Panc1 (cell line): ENCODE measurements around the gene TFAM. TPM values are rescaled to one million over a fixed set of nuclear protein-coding genes. Genes with fewer than 3 reads are reported as not detected.
A peak's percentile ranks its signal among the peaks of the same experiment; 100 is the strongest.

Experiments used
- ATAC-seq: fragments of 200-7000 bp; cut with Tn5 transposase; 2 replicates; pipeline ENCODE4 v1.9.1; 2020; ENCODE audit warnings: mild to moderate bottlenecking, moderate library complexity
- BruUV-seq: library from RNA; stranded (reverse); fragments of 400-500 nt; replicated peaks from 2 replicates; lab custom pipeline; 2021; lab: Mats Ljungman, UMichigan
- CTCF ChIA-PET: fragments of 300-600 bp; sonication (Branson Sonifier 250); formaldehyde crosslinking; loops from one replicate; lab custom pipeline; 2022; ENCODE audit warnings: antibody characterized with exemption; lab: Charles Lee
- POLR2A ChIA-PET: fragments of 300-600 bp; sonication (Branson Sonifier 250); formaldehyde crosslinking; loops from one replicate; lab custom pipeline; 2022; ENCODE audit warnings: antibody characterized with exemption; lab: Charles Lee
- DNase-seq: peaks from one replicate; pipeline ENCODE4 v3.0.0-alpha.2; 2010; ENCODE audit warnings: low read depth, low spot score
- H3K27ac ChIP-seq: 2 replicates; pipeline ENCODE4 v1.5.1; 2011; ENCODE audit warnings: mild to moderate bottlenecking, low read length, inconsistent platforms
- H3K27me3 ChIP-seq: fragments of 200-500 bp; sonication (Bioruptor generic); 2 replicates; pipeline ENCODE4 v1.6.0; 2014; ENCODE audit warnings: low read length, inconsistent platforms; ENCODE audit not compliant: control insufficient read depth, insufficient read depth
- H3K36me3 ChIP-seq: fragments of 200-500 bp; sonication (Bioruptor generic); 2 replicates; pipeline ENCODE4 v1.5.1; 2014; ENCODE audit warnings: inconsistent platforms, mild to moderate bottlenecking, low read length, moderate library complexity; ENCODE audit not compliant: control insufficient read depth, insufficient read depth
- H3K4me1 ChIP-seq: 2 replicates; pipeline ENCODE4 v1.5.1; 2011; ENCODE audit warnings: inconsistent platforms, mild to moderate bottlenecking, low read length, moderate library complexity; ENCODE audit not compliant: control insufficient read depth, insufficient read depth
- H3K4me3 ChIP-seq, 2 experiments: 2 replicates each; pipeline ENCODE4 v1.5.1; 2011 to 2012; ENCODE audit warnings: low read depth in 2 of 2, low read length in 2 of 2, mild to moderate bottlenecking in 2 of 2, inconsistent platforms in 1 of 2, moderate library complexity in 1 of 2
- H3K9me3 ChIP-seq: fragments of 200-500 bp; sonication (Bioruptor generic); 2 replicates; pipeline ENCODE4 v1.5.1; 2014; ENCODE audit warnings: low read depth, mild to moderate bottlenecking, inconsistent platforms, low read length, moderate library complexity; ENCODE audit not compliant: control insufficient read depth, insufficient read depth
- CTCF ChIP-seq: fragments of 450-650 bp; IDR thresholded peaks from 2 replicates; pipeline ENCODE4 v1.5.1; 2017; ENCODE audit warnings: mild to moderate bottlenecking
- POLR2AphosphoS5 ChIP-seq: IDR thresholded peaks from 2 replicates; pipeline ENCODE4 v1.6.1; 2012; ENCODE audit warnings: mild to moderate bottlenecking, low read depth, low read length, moderate library complexity
- REST ChIP-seq, 2 experiments: IDR thresholded peaks; 2 replicates each; pipeline ENCODE4 v1.6.1; 2011 to 2012; ENCODE audit warnings: low read depth in 2 of 2, control low read depth in 1 of 2, low read length in 1 of 2, mild to moderate bottlenecking in 1 of 2, moderate library complexity in 1 of 2; ENCODE audit not compliant: insufficient read depth in 1 of 2
- SIN3A ChIP-seq: IDR thresholded peaks from 2 replicates; pipeline ENCODE4 v1.6.1; 2012; ENCODE audit warnings: low read depth, mild to moderate bottlenecking, low read length, moderate library complexity, borderline replicate concordance; ENCODE audit not compliant: insufficient read depth
- TCF7L2 ChIP-seq: IDR thresholded peaks from 2 replicates; pipeline ENCODE4 v1.6.1; 2011; ENCODE audit warnings: mild to moderate bottlenecking, low read depth, low read length, inconsistent platforms
- in situ Hi-C: cut with HindIII; loops from 2 replicates; pipeline ENCODE4 v1.10.0; 2016; ENCODE audit warnings: low sequenced_read_pairs, low pct_unique_long_range_greater_than_20kb
- intact Hi-C: fragments of 100-400 bp; cut with micrococcal nuclease; formaldehyde crosslinking; loops from one replicate; pipeline ENCODE4 v1.10.0; 2022; ENCODE audit not compliant: unreplicated experiment
- total RNA-seq: library from RNA; stranded (reverse); gene quantifications from one replicate; pipeline ENCODE4 v1.2.1, GENCODE V29; 2021; ENCODE audit not compliant: unreplicated experiment

The TFAM gene
- total RNA-seq, 1 experiment from 2014 or later = 78.2 TPM

- Histone ChIP-seq H3K27me3 (no peaks in the 10 kb centered on the region), H3K36me3 (peaks cover 31% of the 10 kb centered on the region), H3K27ac (no peak overlapping the region), H3K9me3 (no peaks in the 10 kb centered on the region), H3K4me3 (no peak overlapping the region), H3K4me1 (no peaks in the 10 kb centered on the region)
- no TSS peak for BruUV-seq
- POLR2A ChIA-PET = interaction anchor here (0.6 kb wide), 1 partner anchor 1643 kb away, joined by 3 read pairs; no protein-coding TSS in a partner anchor
- intact Hi-C loops = loop anchor here (5.0 kb wide), 1 partner anchor 97 kb away; no protein-coding TSS in a partner anchor
- CTCF ChIA-PET = no interaction called here
- in situ Hi-C loops = no loop called here
- ATAC-seq = no peak
- no peak for DNase-seq
- TF ChIP-seq SIN3A = no peak
- no peak for TF ChIP-seq TCF7L2
- no peak for TF ChIP-seq POLR2AphosphoS5
- TF ChIP-seq REST (IDR thresholded peaks at IDR 0.05; ENCODE audit: insufficient read depth in 1 of 2, low read depth in 2 of 2, low read length in 1 of 2) = no peak
- no peak for TF ChIP-seq CTCF
Observed at GRCh38 chr10:58399410-58399809, 14.2 kb downstream of the TFAM start.

- no peak overlapping the region for H3K27ac ChIP-seq
- in situ Hi-C loops = no loop called here
- no peak for DNase-seq
Observed at GRCh38 chr10:58400609-58401008, 15.4 kb downstream of the TFAM start.

More at GRCh38 chr10:58400609-58401008, 15.4 kb downstream of the TFAM start:
- no peaks in the 10 kb centered on the region for H3K9me3 ChIP-seq
- POLR2A ChIA-PET = no interaction called here
- CTCF ChIA-PET = no interaction called here
- no peak overlapping the region for H3K4me3 ChIP-seq
- H3K36me3 ChIP-seq = peaks cover 19% of the 10 kb centered on the region
- H3K4me1 ChIP-seq = no peaks in the 10 kb centered on the region
- ATAC-seq = 0 out of 2 replicates have a peak, but pooled peaks have one; percentile 38
- no peaks in the 10 kb centered on the region for H3K27me3 ChIP-seq
- TF ChIP-seq TCF7L2 = no peak
- no peak for TF ChIP-seq CTCF
- TF ChIP-seq POLR2AphosphoS5 = no peak
- no peak for TF ChIP-seq REST (IDR thresholded peaks at IDR 0.05; ENCODE audit: insufficient read depth in 1 of 2, low read depth in 2 of 2, low read length in 1 of 2)
- no peak for TF ChIP-seq SIN3A
- BruUV-seq = no TSS peak
- intact Hi-C loops = no loop called here
